Naive thymus-derived CD4-positive, alpha-beta T cell (primary cell): ENCODE data around the gene KLHL6. TPM values are rescaled to one million over a fixed set of nuclear protein-coding genes. Genes with fewer than 3 reads are reported as not detected.

Experiments
- ATAC-seq: fragments of 150-1000 bp; cut with Tn5 transposase; 2 replicates; pipeline ENCODE4 v1.10.0; 2021; ENCODE audit warnings: mild to moderate bottlenecking, moderate library complexity
- CTCF ChIA-PET: fragments of 350-600 bp; sonication (Branson Sonifier 250); formaldehyde crosslinking; loops from one replicate; lab custom pipeline; 2021; ENCODE audit warnings: antibody characterized with exemption; lab: Charles Lee
- POLR2A ChIA-PET: fragments of 350-600 bp; sonication (Branson Sonifier 250); formaldehyde crosslinking; loops from one replicate; lab custom pipeline; 2021; ENCODE audit warnings: antibody characterized with exemption, inconsistent platforms; lab: Charles Lee
- DNase-seq, 9 donors: peaks; one replicate each; pipeline versions ENCODE4 v3.0.0 to v3.0.0-alpha.2; 2020 to 2022; ENCODE audit warnings: mixed read lengths in 1 of 9
- H3K27ac ChIP-seq: one replicate; pipeline ENCODE4 v1.7.0; 2013; ENCODE audit warnings: mild to moderate bottlenecking, low read depth, low read length, moderate library complexity
- H3K27me3 ChIP-seq, 2 donors: one replicate each; pipeline ENCODE4 v1.7.0; 2013; ENCODE audit warnings: low read length in 2 of 2, mild to moderate bottlenecking in 2 of 2, moderate library complexity in 2 of 2; ENCODE audit not compliant: control insufficient read depth in 2 of 2, insufficient read depth in 2 of 2
- H3K36me3 ChIP-seq, 3 experiments: 1 replicate in 2 of 3; 2 replicates in 1 of 3; pipeline ENCODE4 v1.7.0; 2013; ENCODE audit warnings: low read length in 3 of 3, mild to moderate bottlenecking in 3 of 3, moderate library complexity in 1 of 3; ENCODE audit not compliant: insufficient read depth in 3 of 3, control insufficient read depth in 2 of 3
- H3K4me1 ChIP-seq, 2 donors: one replicate each; pipeline ENCODE4 v1.7.0; 2013; ENCODE audit warnings: low read length in 2 of 2, mild to moderate bottlenecking in 2 of 2, moderate library complexity in 1 of 2; ENCODE audit not compliant: control insufficient read depth in 2 of 2, insufficient read depth in 2 of 2
- H3K4me3 ChIP-seq: 2 replicates; pipeline ENCODE4 v1.7.0; 2013; ENCODE audit warnings: mild to moderate bottlenecking, low read length
- H3K9me3 ChIP-seq, 3 experiments: 1 replicate in 2 of 3; 2 replicates in 1 of 3; pipeline ENCODE4 v1.7.0; 2013; ENCODE audit warnings: low read length in 3 of 3; ENCODE audit not compliant: control insufficient read depth in 2 of 3
- H3K27ac Mint-ChIP-seq, 9 donors: one replicate each; pipeline ENCODE4 v1.8.0; 2020 to 2022; ENCODE audit warnings: mixed read lengths in 9 of 9, mild to moderate bottlenecking in 8 of 9, moderate library complexity in 5 of 9, inconsistent platforms in 2 of 9
- H3K27me3 Mint-ChIP-seq, 5 donors: one replicate each; pipeline ENCODE4 v1.8.0; 2021 to 2022; ENCODE audit warnings: mixed read lengths in 5 of 5, mild to moderate bottlenecking in 1 of 5
- H3K36me3 Mint-ChIP-seq, 5 donors: one replicate each; pipeline ENCODE4 v1.8.0; 2020 to 2022; ENCODE audit warnings: mixed read lengths in 5 of 5, mild to moderate bottlenecking in 3 of 5, inconsistent platforms in 1 of 5
- H3K4me1 Mint-ChIP-seq, 7 donors: one replicate each; pipeline ENCODE4 v1.8.0; 2020 to 2022; ENCODE audit warnings: mixed read lengths in 7 of 7, mild to moderate bottlenecking in 3 of 7, inconsistent platforms in 1 of 7
- H3K4me3 Mint-ChIP-seq, 10 donors: one replicate each; pipeline ENCODE4 v1.8.0; 2020 to 2022; ENCODE audit warnings: mild to moderate bottlenecking in 10 of 10, mixed read lengths in 10 of 10, moderate library complexity in 6 of 10, inconsistent platforms in 2 of 10
- H3K9me3 Mint-ChIP-seq, 11 donors: one replicate each; pipeline ENCODE4 v1.8.0; 2020 to 2022; ENCODE audit warnings: mixed read lengths in 11 of 11, mild to moderate bottlenecking in 4 of 11, inconsistent platforms in 1 of 11, moderate library complexity in 1 of 11
- intact Hi-C, 2 donors: fragments of 100-400 bp; cut with micrococcal nuclease; formaldehyde crosslinking; loops; one replicate each; pipeline ENCODE4 v1.15.1; 2023
- polyA plus RNA-seq, 2 donors: library from polyadenylated mRNA; unstranded; fragments of 300-500 nt; fragmentation: Illumina TruSeq; gene quantifications; one replicate each; pipeline ENCODE4 v1.2.3, GENCODE V29; 2021
- total RNA-seq, 6 experiments: library from RNA in 5 of 6; stranded (reverse) in 5 of 6; gene quantifications; 1 replicate in 5 of 6; 2 replicates in 1 of 6; pipeline ENCODE4 v1.2.3 and lab custom pipeline; 2021 to 2026

KLHL6 gene
- total RNA-seq (10 to 100 TPM; 37.7 to 72.9 (median 41.5) TPM), polyA plus RNA-seq (10 to 100 TPM; 25.8 to 32.9 TPM), total RNA-seq (lab: John Stamatoyannopoulos, UW) (151 reads per million, percentile 90 among the genes with 10 or more reads in this experiment)

DNA sequence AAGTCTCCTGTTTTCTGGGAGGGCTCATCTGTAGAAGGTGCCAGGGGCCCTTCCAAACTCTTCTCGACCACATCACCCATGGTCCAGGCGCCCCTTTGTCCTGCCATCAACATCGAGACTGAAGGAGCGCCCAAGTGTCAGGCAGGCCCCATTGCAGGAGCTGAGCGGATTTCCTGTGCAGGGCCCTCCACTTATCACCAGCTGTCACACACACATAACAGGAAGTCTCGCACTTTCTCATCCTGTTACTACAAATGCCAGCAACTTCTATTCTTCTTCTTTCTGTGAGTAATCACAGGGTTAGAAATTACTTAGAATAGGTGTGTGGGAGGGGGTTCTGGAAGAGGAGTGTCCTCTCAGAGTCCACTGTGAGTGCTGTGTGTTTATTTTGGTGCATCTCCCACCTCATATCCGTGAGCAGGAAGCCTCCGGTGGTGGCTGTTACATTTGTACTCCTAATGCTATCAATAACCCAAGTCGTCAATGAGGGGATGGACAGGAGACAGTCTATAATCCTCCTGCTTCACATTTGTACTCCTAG, at the start of gene KLHL6:
Gene KLHL6 (minus strand): TSS at position 166 of the 541 bp plus-strand sequence. CDS start 53 bp downstream, at position 113.
- Mint-ChIP-seq H3K36me3 (peaks cover 4 to 26% (median 13%) of the 10 kb centered on the region in 5 donors), H3K27me3 (no peaks in the 10 kb centered on the region), H3K9me3 (no peaks in the 10 kb centered on the region), H3K4me1 (peaks cover 46 to 58% (median 50%) of the 10 kb centered on the region in 7 donors), H3K4me3 (peak within 1 kb of the TSS; percentile 95 to 100 (median 98)), H3K27ac (peak within 1 kb of the TSS; percentile 95 to 100 (median 98))
- Histone ChIP-seq H3K9me3 (no peaks in the 10 kb centered on the region), H3K4me3 (peak within 1 kb of the TSS; percentile 82), H3K36me3 (no peaks in the 10 kb centered on the region), H3K27ac (peak within 1 kb of the TSS; percentile 78), H3K27me3 (no peaks in the 10 kb centered on the region), H3K4me1 (peaks cover 15 to 17% of the 10 kb centered on the region in 2 donors)
- ATAC-seq = peak; percentile 93
- intact Hi-C loops = loop anchor here (1.0 to 10.0 kb wide), 14 partner anchors 28 to 461 kb away; partner anchors contain the start of genes KLHL24 (in 2 of the 2), MCCC1 (in 1 of the 2), MCF2L2 (in 1 of the 2) and YEATS2 (in 1 of the 2)
- peak; percentile 47 to 81 (median 74) for DNase-seq
- CTCF ChIA-PET = no interaction called here
- POLR2A ChIA-PET = interaction anchor here (0.6 to 1.6 kb wide), 9 partner anchors 14 to 149 kb away, joined by 3 to 24 read pairs (median 3); partner anchors contain the start of gene KLHL24

- Histone ChIP-seq H3K9me3 (peaks cover 0 to 7% (median 0%) of the 10 kb centered on the region in 3 experiments), H3K27me3 (no peaks in the 10 kb centered on the region), H3K27ac (no peak overlapping the region), H3K4me1 (no peaks in the 10 kb centered on the region), H3K4me3 (no peak overlapping the region), H3K36me3 (no peaks in the 10 kb centered on the region)
- no peak for ATAC-seq
- intact Hi-C loops = no loop called here
- Mint-ChIP-seq H3K4me3 (no peak overlapping the region), H3K27me3 (peaks cover 0 to 2% (median 0%) of the 10 kb centered on the region in 5 donors), H3K4me1 (peaks cover 0 to 4% (median 3%) of the 10 kb centered on the region in 7 donors), H3K27ac (no peak overlapping the region), H3K9me3 (peaks cover 7 to 33% (median 17%) of the 10 kb centered on the region in 11 donors), H3K36me3 (peaks cover 0 to 14% (median 13%) of the 10 kb centered on the region in 5 donors)
- POLR2A ChIA-PET = no interaction called here
- CTCF ChIA-PET = no interaction called here
- DNase-seq = no peak
Measured at GRCh38 chr3:183597959-183598358, 42.5 kb upstream of the KLHL6 start.

GRCh38 chr3:183594636-183595035, 39.1 kb upstream of the KLHL6 start:
- ChIA-PET POLR2A (interaction anchor here (0.6 to 1.2 kb wide), 4 partner anchors 31 to 81 kb away, joined by 3 to 7 read pairs (median 4); no protein-coding TSS in a partner anchor), CTCF (interaction anchor here (0.8 kb wide), 1 partner anchor 9 kb away, joined by 8 read pairs; no protein-coding TSS in a partner anchor)
- Histone ChIP-seq H3K4me3 (no peak overlapping the region), H3K4me1 (peaks cover 0 to 13% of the 10 kb centered on the region in 2 donors), H3K9me3 (peaks cover 0 to 7% (median 0%) of the 10 kb centered on the region in 3 experiments), H3K36me3 (no peaks in the 10 kb centered on the region), H3K27me3 (no peaks in the 10 kb centered on the region), H3K27ac (no peak overlapping the region)
- Mint-ChIP-seq H3K4me3 (peak overlapping the region in 1 of 10 donors; percentile 12), H3K36me3 (peaks cover 0 to 14% (median 13%) of the 10 kb centered on the region in 5 donors), H3K27me3 (peaks cover 0 to 2% (median 0%) of the 10 kb centered on the region in 5 donors), H3K9me3 (peaks cover 7 to 33% (median 17%) of the 10 kb centered on the region in 11 donors), H3K4me1 (peaks cover 7 to 26% (median 17%) of the 10 kb centered on the region in 7 donors), H3K27ac (no peak overlapping the region)
- intact Hi-C loops = no loop called here
- no peak for ATAC-seq
- no peak for DNase-seq

DNA sequence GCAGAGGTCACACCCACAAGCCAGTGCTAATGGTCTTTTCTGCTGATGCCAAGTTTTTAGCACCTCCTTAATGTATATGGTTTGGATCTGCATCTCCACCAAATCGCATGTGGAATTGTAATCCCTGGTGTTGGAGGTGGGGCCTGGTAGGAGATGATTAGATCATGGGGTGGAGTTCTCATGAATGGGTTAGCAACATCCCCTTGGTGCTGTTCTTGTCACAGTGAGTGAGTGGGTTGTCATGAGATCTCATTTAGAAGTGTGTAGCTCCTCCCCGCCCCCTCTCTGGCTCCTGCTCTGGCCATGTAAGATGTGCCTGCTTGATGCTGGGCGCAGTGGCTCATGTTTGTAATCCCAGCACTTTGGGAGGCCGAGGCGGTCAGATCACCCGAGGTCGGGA, 37.3 kb upstream of the KLHL6 start:
- H3K27ac ChIP-seq = no peak overlapping the region
- peaks cover 16 to 44% (median 36%) of the 10 kb centered on the region in 7 donors for H3K4me1 Mint-ChIP-seq
- H3K36me3 Mint-ChIP-seq = peaks cover 0 to 8% (median 5%) of the 10 kb centered on the region in 5 donors
- peak overlapping the region in 1 of 10 donors; percentile 23 for H3K4me3 Mint-ChIP-seq
- POLR2A ChIA-PET = interaction anchor here (1.7 to 2.0 kb wide), 2 partner anchors 43 to 44 kb away, joined by 4 to 8 read pairs; partner anchors contain the start of gene KLHL24
- intact Hi-C loops = loop anchor here (1.0 to 2.0 kb wide), 3 partner anchors 38 to 174 kb away; partner anchors contain the start of gene KLHL6 (in 1 of the 2)
- H3K27me3 Mint-ChIP-seq = peaks cover 0 to 2% (median 0%) of the 10 kb centered on the region in 5 donors
- no peaks in the 10 kb centered on the region for H3K36me3 ChIP-seq
- peaks cover 0 to 30% of the 10 kb centered on the region in 2 donors for H3K4me1 ChIP-seq
- H3K27me3 ChIP-seq = no peaks in the 10 kb centered on the region
- H3K9me3 Mint-ChIP-seq = peaks cover 0 to 17% (median 6%) of the 10 kb centered on the region in 11 donors
- DNase-seq (no peak), ATAC-seq (no peak)
- peak overlapping the region in 1 of 9 donors; percentile 61 for H3K27ac Mint-ChIP-seq
- CTCF ChIA-PET = interaction anchor here (1.0 to 2.1 kb wide), 2 partner anchors 55 to 124 kb away, joined by 3 to 11 read pairs; no protein-coding TSS in a partner anchor
- no peak overlapping the region for H3K4me3 ChIP-seq
- peaks cover 0 to under 1% (median 0%) of the 10 kb centered on the region in 3 experiments for H3K9me3 ChIP-seq

DNA sequence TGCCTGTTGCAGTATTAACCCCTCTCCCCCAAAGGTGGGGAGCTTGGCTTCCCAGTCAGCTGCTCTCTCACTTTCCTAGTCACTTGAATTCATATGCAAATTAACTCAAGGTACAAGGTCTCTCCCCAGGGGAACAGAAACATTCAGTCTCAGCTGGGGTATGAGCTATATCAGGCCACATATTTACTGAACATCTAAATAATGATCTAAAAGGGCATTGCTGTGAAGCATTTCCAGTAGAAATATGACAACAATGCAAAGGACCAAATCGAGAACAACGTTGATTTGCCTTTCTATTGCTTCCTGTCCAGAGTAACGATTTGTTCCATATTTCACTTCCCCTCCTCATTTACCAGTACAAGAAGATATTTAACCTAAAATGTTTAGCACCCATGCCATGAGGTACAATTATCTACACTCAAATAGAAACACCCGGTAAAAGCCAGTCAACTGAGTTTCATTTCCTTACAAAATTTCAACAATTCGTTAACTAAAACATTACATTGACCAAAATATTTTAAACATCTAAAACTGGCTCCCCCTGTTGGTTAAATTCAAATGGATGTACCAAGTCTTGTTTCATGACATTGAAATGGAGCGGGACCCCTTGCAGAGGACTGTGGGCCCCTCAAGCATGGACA, 36.5 kb upstream of the KLHL6 start:
- Mint-ChIP-seq H3K4me3 (peak overlapping the region in 9 of 10 donors; percentile 37 to 86 (median 70)), H3K27ac (peak overlapping the region in 8 of 9 donors; percentile 39 to 93 (median 62)), H3K27me3 (peaks cover 0 to 2% (median 0%) of the 10 kb centered on the region in 5 donors), H3K9me3 (peaks cover 0 to 12% (median 3%) of the 10 kb centered on the region in 11 donors), H3K36me3 (peaks cover 0 to 10% (median 0%) of the 10 kb centered on the region in 5 donors), H3K4me1 (peaks cover 24 to 53% (median 44%) of the 10 kb centered on the region in 7 donors)
- intact Hi-C loops = loop anchor here (1.0 to 2.0 kb wide), 3 partner anchors 37 to 175 kb away; partner anchors contain the start of gene KLHL6 (in 1 of the 2)
- Histone ChIP-seq H3K27me3 (no peaks in the 10 kb centered on the region), H3K27ac (no peak overlapping the region), H3K4me1 (peaks cover 6 to 39% of the 10 kb centered on the region in 2 donors), H3K4me3 (no peak overlapping the region), H3K9me3 (no peaks in the 10 kb centered on the region), H3K36me3 (no peaks in the 10 kb centered on the region)
- DNase-seq = peak in 6 of 9 donors; percentile 11 to 48 (median 40)
- CTCF ChIA-PET = interaction anchor here (0.9 to 2.1 kb wide), 9 partner anchors 9 to 123 kb away, joined by 3 to 11 read pairs (median 3); partner anchors contain the start of gene KLHL24
- POLR2A ChIA-PET = interaction anchor here (1.0 to 2.0 kb wide), 4 partner anchors 39 to 45 kb away, joined by 3 to 8 read pairs (median 4); partner anchors contain the start of gene KLHL24
- peak; percentile 44 for ATAC-seq

DNA sequence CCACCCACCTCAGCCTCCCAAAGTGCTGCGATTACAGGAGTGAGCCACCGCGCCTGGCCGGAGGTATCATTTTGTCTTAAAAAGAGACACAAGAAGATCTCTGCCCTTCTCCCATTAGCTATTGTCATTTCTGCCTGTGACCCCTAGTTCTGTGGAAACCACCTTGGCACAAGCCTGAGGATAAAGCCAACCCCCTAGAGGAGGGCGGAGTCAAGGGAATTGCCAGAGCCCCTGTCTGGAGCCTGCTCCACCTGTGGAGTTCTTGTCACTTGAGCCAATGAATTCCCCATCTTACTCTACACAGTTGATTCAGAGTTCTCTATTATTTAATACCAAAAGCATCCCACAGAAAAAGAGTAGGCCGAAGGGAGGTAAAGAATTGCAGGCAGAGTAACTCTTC, 34.9 kb upstream of the KLHL6 start:
- Histone ChIP-seq H3K9me3 (no peaks in the 10 kb centered on the region), H3K36me3 (no peaks in the 10 kb centered on the region), H3K27ac (no peak overlapping the region), H3K27me3 (no peaks in the 10 kb centered on the region), H3K4me1 (peaks cover 11 to 48% of the 10 kb centered on the region in 2 donors), H3K4me3 (no peak overlapping the region)
- Mint-ChIP-seq H3K4me1 (peaks cover 33 to 68% (median 57%) of the 10 kb centered on the region in 7 donors), H3K9me3 (peaks cover 0 to 3% (median 0%) of the 10 kb centered on the region in 11 donors), H3K27ac (peak overlapping the region in 6 of 9 donors; percentile 43 to 83 (median 59)), H3K36me3 (peaks cover 0 to 8% (median 0%) of the 10 kb centered on the region in 5 donors), H3K27me3 (no peaks in the 10 kb centered on the region), H3K4me3 (peak overlapping the region in 1 of 10 donors; percentile 9)
- CTCF ChIA-PET = interaction anchor here (1.2 kb wide), 1 partner anchor 120 kb away, joined by 6 read pairs; no protein-coding TSS in a partner anchor
- DNase-seq (no peak), ATAC-seq (no peak)
- intact Hi-C loops = no loop called here
- POLR2A ChIA-PET = no interaction called here
